Vagina (tissue), 2 donors: ENCODE data around the gene PEPD.

Source experiments
- CTCF ChIP-seq, 3 experiments: fragments of 450-650 bp in 2 of 3; fragments of 200-600 bp in 1 of 3; sonication (generic) in 1 of 3; IDR thresholded peaks; one replicate each; pipeline ENCODE4 v1.5.1; 2017 to 2019; ENCODE audit warnings: antibody characterized with exemption in 3 of 3, mild to moderate bottlenecking in 2 of 3, moderate library complexity in 2 of 3
- POLR2A ChIP-seq, 2 donors: fragments of 450-650 bp; IDR thresholded peaks; one replicate each; pipeline ENCODE4 v1.6.1; 2017; ENCODE audit warnings: antibody characterized with exemption in 2 of 2, mild to moderate bottlenecking in 2 of 2, moderate library complexity in 2 of 2
- POLR2AphosphoS5 ChIP-seq, 2 donors: sonication (generic); formaldehyde crosslinking; IDR thresholded peaks; one replicate each; pipeline ENCODE4 v1.9.0; 2017; ENCODE audit warnings: antibody characterized with exemption in 2 of 2, mild to moderate bottlenecking in 2 of 2, low read depth in 1 of 2; ENCODE audit not compliant: insufficient read depth in 1 of 2

GRCh38 chr19:33472691-33473652, 48.6 kb downstream of the PEPD start:
- no peak for TF ChIP-seq POLR2A (IDR thresholded peaks at IDR 0.05)
- TF ChIP-seq CTCF (IDR thresholded peaks at IDR 0.05): no peak
- no peak for TF ChIP-seq POLR2AphosphoS5 (IDR thresholded peaks at IDR 0.05; ENCODE audit: insufficient read depth in 1 of 2, low read depth in 1 of 2)
